ENCODE data around the gene PDE6G. TPM values are rescaled to one million over a fixed set of nuclear protein-coding genes. Genes with fewer than 3 reads are reported as not detected.

The PDE6G gene
- total RNA-seq (2022; extraction: Qiagen RNA extraction; ENCODE audit: low read depth): 1.8 to 2.6 TPM (median 2.5 TPM) in 5 replicates

GRCh38 chr17:81656118-81656743, at the start of gene PDE6G:
PDE6G (minus strand) TSS chr17:81656542; CDS start chr17:81653305, 3,237 bp downstream.

GRCh38 chr17:81702934-81703746, 46.8 kb upstream of the PDE6G start, which contains the start of gene MRPL12:
MRPL12 (plus strand) TSS chr17:81703367; CDS start chr17:81703502, 135 bp downstream.

GRCh38 chr17:81683584-81684441, 27.5 kb upstream of the PDE6G start, which contains the start of the genes ARL16 and HGS:
ARL16 (minus strand) TSS chr17:81683797; CDS start chr17:81683753, 44 bp downstream.
HGS (plus strand) TSS chr17:81684011; CDS start chr17:81684067, 56 bp downstream.

GRCh38 chr17:81666342-81667191, 10.2 kb upstream of the PDE6G start, which contains the start of the genes CCDC137 and OXLD1:
CCDC137 (plus strand) TSS chr17:81666737; CDS start chr17:81666767, 30 bp downstream.
OXLD1 (minus strand) TSS chr17:81666605; CDS start chr17:81666577, 28 bp downstream.

GRCh38 chr17:81636505-81637288, 19.6 kb downstream of the PDE6G start, which contains the start of the genes NPLOC4 and TSPAN10:
NPLOC4 (minus strand) TSS chr17:81637112; CDS start chr17:81636930, 182 bp downstream.
TSPAN10 (plus strand) TSS chr17:81637196; CDS start chr17:81642413, 5,217 bp downstream.

Other genes with a start within 250 kb of the PDE6G start
- 5,035 to 5,958 TPM (median 5,229 TPM) in 5 replicates for gene ACTG1, start 143.7 kb downstream of the PDE6G start, total RNA-seq (2022; extraction: Qiagen RNA extraction; ENCODE audit: low read depth)
- 0.45 to 1.4 TPM (median 1.1 TPM) in 5 replicates for gene FSCN2, start 128.2 kb downstream of the PDE6G start, total RNA-seq (2022; extraction: Qiagen RNA extraction; ENCODE audit: low read depth)
- 21.3 to 29.3 TPM (median 24.7 TPM) in 5 replicates for gene FAAP100, start 104.2 kb downstream of the PDE6G start, total RNA-seq (2022; extraction: Qiagen RNA extraction; ENCODE audit: low read depth)
- gene NPLOC4, start 19.4 kb downstream of the PDE6G start, total RNA-seq (2022; extraction: Qiagen RNA extraction; ENCODE audit: low read depth): 97.3 to 114 TPM (median 110 TPM) in 5 replicates
- gene TSPAN10, start 19.3 kb downstream of the PDE6G start, total RNA-seq (2022; extraction: Qiagen RNA extraction; ENCODE audit: low read depth): 4.4 to 6.3 TPM (median 5.9 TPM) in 5 replicates
- 34.5 to 63.2 TPM (median 56.9 TPM) in 5 replicates for gene OXLD1, start 10.1 kb upstream of the PDE6G start, total RNA-seq (2022; extraction: Qiagen RNA extraction; ENCODE audit: low read depth)
- 58.2 to 73.9 TPM (median 66.1 TPM) in 5 replicates for gene CCDC137, start 10.2 kb upstream of the PDE6G start, total RNA-seq (2022; extraction: Qiagen RNA extraction; ENCODE audit: low read depth)
- gene ARL16, start 27.3 kb upstream of the PDE6G start, total RNA-seq (2022; extraction: Qiagen RNA extraction; ENCODE audit: low read depth): 48.6 to 52.2 TPM (median 50.3 TPM) in 5 replicates
- 158 to 233 TPM (median 198 TPM) in 5 replicates for gene HGS, start 27.5 kb upstream of the PDE6G start, total RNA-seq (2022; extraction: Qiagen RNA extraction; ENCODE audit: low read depth)
- 202 to 324 TPM (median 283 TPM) in 5 replicates for gene MRPL12, start 46.8 kb upstream of the PDE6G start, total RNA-seq (2022; extraction: Qiagen RNA extraction; ENCODE audit: low read depth)
- gene SLC25A10, start 55.7 kb upstream of the PDE6G start, total RNA-seq (2022; extraction: Qiagen RNA extraction; ENCODE audit: low read depth): 32.8 to 47.1 TPM (median 42.9 TPM) in 5 replicates
- 0.26 to 0.56 TPM (median 0.38 TPM) in 5 replicates for gene GCGR, start 147.6 kb upstream of the PDE6G start, total RNA-seq (2022; extraction: Qiagen RNA extraction; ENCODE audit: low read depth)
- 87.6 to 104 TPM (median 95.6 TPM) in 5 replicates for gene MCRIP1, start 176.7 kb upstream of the PDE6G start, total RNA-seq (2022; extraction: Qiagen RNA extraction; ENCODE audit: low read depth)
- gene PPP1R27, start 178.5 kb upstream of the PDE6G start, total RNA-seq (2022; extraction: Qiagen RNA extraction; ENCODE audit: low read depth): 0.22 TPM in 1 of 5 replicates, not detected in the others
- 652 to 813 TPM (median 701 TPM) in 5 replicates for gene P4HB, start 204.0 kb upstream of the PDE6G start, total RNA-seq (2022; extraction: Qiagen RNA extraction; ENCODE audit: low read depth)
- 502 to 666 TPM (median 606 TPM) in 5 replicates for gene ARHGDIA, start 214.8 kb upstream of the PDE6G start, total RNA-seq (2022; extraction: Qiagen RNA extraction; ENCODE audit: low read depth)
- 170 to 259 TPM (median 230 TPM) in 5 replicates for gene ALYREF, start 235.0 kb upstream of the PDE6G start, total RNA-seq (2022; extraction: Qiagen RNA extraction; ENCODE audit: low read depth)
- 205 to 282 TPM (median 254 TPM) in 5 replicates for gene ANAPC11, start 235.2 kb upstream of the PDE6G start, total RNA-seq (2022; extraction: Qiagen RNA extraction; ENCODE audit: low read depth)
- 0.34 to 0.62 TPM (median 0.56 TPM) in 5 replicates for gene NPB, start 245.7 kb upstream of the PDE6G start, total RNA-seq (2022; extraction: Qiagen RNA extraction; ENCODE audit: low read depth)

Measured in A549 treated with DMSO at 1 μM for 4 hours (cell line).